ENCODE results near the gene SUPT16H. TPM values are rescaled to one million over a fixed set of nuclear protein-coding genes. Genes with fewer than 3 reads are reported as not detected.

Gene SUPT16H
- total and polyA plus RNA-seq, 7 experiments from 2014 or later: 46.1 to 104 (median 78.6) TPM

DNA sequence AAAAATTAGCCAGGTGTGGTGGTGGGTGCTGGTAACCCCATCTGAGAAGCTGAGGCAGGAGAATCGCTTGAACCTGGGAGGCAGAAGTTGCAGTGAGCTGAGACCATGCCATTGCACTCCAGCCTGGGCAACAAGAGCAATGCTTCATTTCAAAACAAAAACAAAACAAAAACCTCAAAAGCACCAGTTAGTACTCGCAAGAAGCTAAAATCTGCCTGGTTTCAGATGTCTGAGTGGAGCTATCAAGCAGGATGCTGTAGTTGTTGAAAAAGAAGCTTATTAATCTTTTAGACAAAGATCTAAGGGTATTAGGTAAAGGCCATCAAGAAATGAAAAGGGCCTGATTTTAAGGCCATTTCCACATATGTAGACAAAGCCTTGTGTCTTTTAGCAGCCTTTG is 50.9 kb downstream of the SUPT16H start:
- intact Hi-C loops (cut with micrococcal nuclease): no loop called here
- CTCF ChIA-PET: interaction anchor here (0.6 kb wide), 1 partner anchor 14 kb away, joined by 3 read pairs; no protein-coding TSS in a partner anchor

DNA sequence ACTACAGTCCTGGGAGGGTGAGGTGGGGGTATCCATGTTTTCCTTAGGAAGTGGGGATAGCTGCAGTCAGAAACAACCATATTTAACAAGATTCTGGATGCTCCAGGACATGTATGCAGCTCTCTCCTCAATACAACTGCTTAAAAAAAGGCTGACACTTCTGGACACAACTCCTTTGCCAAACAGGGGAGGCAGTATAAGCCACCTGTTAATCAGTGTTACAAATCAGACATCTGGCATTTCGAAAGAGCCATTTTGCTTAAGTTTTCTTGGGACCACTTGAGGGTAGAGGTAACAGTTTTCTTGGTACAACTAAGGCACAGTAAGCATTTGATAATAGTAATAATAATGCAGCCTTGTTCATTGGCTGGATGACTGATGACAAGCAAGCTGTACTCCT is 56.8 kb downstream of the SUPT16H start:
- POLR2A ChIA-PET: no interaction called here
- no peaks in the 10 kb centered on the region for H3K4me1 ChIP-seq (ENCODE audit: control insufficient read depth in 2 of 2, insufficient read depth in 2 of 2, low read length in 2 of 2)
- H3K27me3 Mint-ChIP-seq: peaks cover 0 to 6% (median 0%) of the 10 kb centered on the region in 5 donors
- no peak for ATAC-seq
- CTCF ChIA-PET: no interaction called here
- no peak overlapping the region for H3K4me3 ChIP-seq (ENCODE audit: low read length)
- peaks cover 0 to 2% (median 0%) of the 10 kb centered on the region in 7 donors for H3K4me1 Mint-ChIP-seq
- no peaks in the 10 kb centered on the region for H3K36me3 ChIP-seq (ENCODE audit: control insufficient read depth in 2 of 3, insufficient read depth in 3 of 3, low read length in 3 of 3)
- no peaks in the 10 kb centered on the region for H3K9me3 Mint-ChIP-seq
- H3K36me3 Mint-ChIP-seq: no peaks in the 10 kb centered on the region
- DNase-seq: no peak
- H3K27me3 ChIP-seq (ENCODE audit: control insufficient read depth in 2 of 2, insufficient read depth in 2 of 2, low read length in 2 of 2): no peaks in the 10 kb centered on the region
- H3K9me3 ChIP-seq (ENCODE audit: control insufficient read depth in 2 of 3, low read length in 3 of 3): no peaks in the 10 kb centered on the region
- intact Hi-C loops (cut with micrococcal nuclease): no loop called here
- no peak overlapping the region for H3K27ac Mint-ChIP-seq
- no peak overlapping the region for H3K27ac ChIP-seq (ENCODE audit: low read depth, low read length)
- no peak overlapping the region for H3K4me3 Mint-ChIP-seq

More for the DNA sequence above, 50.9 kb downstream of the SUPT16H start:
- H3K9me3 Mint-ChIP-seq: no peaks in the 10 kb centered on the region
- no peak overlapping the region for H3K27ac ChIP-seq (ENCODE audit: low read depth, low read length)
- no peaks in the 10 kb centered on the region for H3K36me3 Mint-ChIP-seq
- DNase-seq (no peak), ATAC-seq (no peak)
- H3K4me3 Mint-ChIP-seq: no peak overlapping the region
- POLR2A ChIA-PET: no interaction called here
- no peaks in the 10 kb centered on the region for H3K4me1 Mint-ChIP-seq
- no peaks in the 10 kb centered on the region for H3K27me3 ChIP-seq (ENCODE audit: control insufficient read depth in 2 of 2, insufficient read depth in 2 of 2, low read length in 2 of 2)
- H3K27me3 Mint-ChIP-seq: peaks cover 0 to 6% (median 0%) of the 10 kb centered on the region in 5 donors
- no peaks in the 10 kb centered on the region for H3K9me3 ChIP-seq (ENCODE audit: control insufficient read depth in 2 of 3, low read length in 3 of 3)
- H3K27ac Mint-ChIP-seq: no peak overlapping the region
- no peaks in the 10 kb centered on the region for H3K4me1 ChIP-seq (ENCODE audit: control insufficient read depth in 2 of 2, insufficient read depth in 2 of 2, low read length in 2 of 2)
- H3K36me3 ChIP-seq (ENCODE audit: control insufficient read depth in 2 of 3, insufficient read depth in 3 of 3, low read length in 3 of 3): no peaks in the 10 kb centered on the region
- H3K4me3 ChIP-seq (ENCODE audit: low read length): no peak overlapping the region

DNA sequence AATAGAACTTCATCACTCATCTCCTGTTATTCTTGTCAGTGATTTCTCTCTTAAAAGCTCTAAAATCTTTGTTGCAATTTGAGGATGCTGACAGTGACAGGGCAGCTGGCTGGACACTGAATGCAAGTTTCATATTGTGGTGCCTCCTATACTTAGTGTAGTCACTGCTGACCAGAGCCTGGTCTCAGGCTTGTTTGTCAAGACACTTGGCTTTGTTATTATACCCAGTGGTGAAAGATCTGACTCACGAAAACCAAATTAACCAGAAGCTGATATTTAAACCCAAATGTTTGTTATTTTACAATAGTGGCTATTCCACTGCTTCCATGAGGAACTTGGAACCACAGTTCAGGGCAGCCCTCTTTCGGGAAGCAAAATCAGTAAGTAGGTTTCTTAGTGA is 61.1 kb downstream of the SUPT16H start:
- H3K27ac Mint-ChIP-seq: peak overlapping the region in 1 of 9 donors; percentile 4
- Histone ChIP-seq H3K27me3 (ENCODE audit: control insufficient read depth in 2 of 2, insufficient read depth in 2 of 2, low read length in 2 of 2) (no peaks in the 10 kb centered on the region), H3K36me3 (ENCODE audit: control insufficient read depth in 2 of 3, insufficient read depth in 3 of 3, low read length in 3 of 3) (no peaks in the 10 kb centered on the region), H3K4me3 (ENCODE audit: low read length) (no peak overlapping the region), H3K27ac (ENCODE audit: low read depth, low read length) (no peak overlapping the region), H3K9me3 (ENCODE audit: control insufficient read depth in 2 of 3, low read length in 3 of 3) (no peaks in the 10 kb centered on the region), H3K4me1 (ENCODE audit: control insufficient read depth in 2 of 2, insufficient read depth in 2 of 2, low read length in 2 of 2) (peaks cover 0 to 7% of the 10 kb centered on the region in 2 donors)
- peaks cover 7 to 14% (median 10%) of the 10 kb centered on the region in 7 donors for H3K4me1 Mint-ChIP-seq
- ChIA-PET POLR2A (no interaction called here), CTCF (no interaction called here)
- ATAC-seq: no peak
- no peak overlapping the region for H3K4me3 Mint-ChIP-seq
- H3K36me3 Mint-ChIP-seq: no peaks in the 10 kb centered on the region
- H3K27me3 Mint-ChIP-seq: peaks cover 0 to 12% (median 0%) of the 10 kb centered on the region in 5 donors
- no peak for DNase-seq
- intact Hi-C loops (cut with micrococcal nuclease): no loop called here
- no peaks in the 10 kb centered on the region for H3K9me3 Mint-ChIP-seq

DNA sequence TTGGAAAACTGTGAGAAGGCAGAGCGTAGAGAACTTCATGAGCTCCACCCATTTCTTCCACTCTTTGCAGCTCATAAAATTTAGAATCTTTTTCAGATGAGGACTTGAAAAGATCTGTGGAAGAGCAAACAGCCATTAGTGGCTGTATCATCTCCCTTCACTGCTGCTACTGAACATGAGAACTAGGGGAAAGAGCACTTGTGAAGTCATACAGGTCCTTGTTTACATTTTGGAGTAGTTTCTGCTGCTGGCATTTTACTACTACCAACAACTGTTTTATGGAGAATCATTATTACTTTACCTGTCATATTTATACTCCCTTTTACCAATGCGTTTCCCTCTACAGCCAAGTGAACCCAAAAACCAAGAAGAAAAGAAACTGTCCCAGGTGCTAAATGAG is 62.9 kb downstream of the SUPT16H start:
- no peaks in the 10 kb centered on the region for H3K36me3 ChIP-seq (ENCODE audit: control insufficient read depth in 2 of 3, insufficient read depth in 3 of 3, low read length in 3 of 3)
- H3K27me3 Mint-ChIP-seq: peaks cover 0 to 12% (median 0%) of the 10 kb centered on the region in 5 donors
- H3K27me3 ChIP-seq (ENCODE audit: control insufficient read depth in 2 of 2, insufficient read depth in 2 of 2, low read length in 2 of 2): no peaks in the 10 kb centered on the region
- no peak overlapping the region for H3K4me3 ChIP-seq (ENCODE audit: low read length)
- H3K27ac ChIP-seq (ENCODE audit: low read depth, low read length): no peak overlapping the region
- intact Hi-C loops (cut with micrococcal nuclease): no loop called here
- peaks cover 7 to 14% (median 10%) of the 10 kb centered on the region in 7 donors for H3K4me1 Mint-ChIP-seq
- H3K9me3 ChIP-seq (ENCODE audit: control insufficient read depth in 2 of 3, low read length in 3 of 3): no peaks in the 10 kb centered on the region
- peak overlapping the region in 2 of 10 donors; percentile 8 to 22 for H3K4me3 Mint-ChIP-seq
- ChIA-PET CTCF (no interaction called here), POLR2A (no interaction called here)
- H3K9me3 Mint-ChIP-seq: no peaks in the 10 kb centered on the region
- DNase-seq: no peak
- no peak for ATAC-seq
- no peaks in the 10 kb centered on the region for H3K36me3 Mint-ChIP-seq
- H3K4me1 ChIP-seq (ENCODE audit: control insufficient read depth in 2 of 2, insufficient read depth in 2 of 2, low read length in 2 of 2): peaks cover 0 to 7% of the 10 kb centered on the region in 2 donors
- no peak overlapping the region for H3K27ac Mint-ChIP-seq

DNA sequence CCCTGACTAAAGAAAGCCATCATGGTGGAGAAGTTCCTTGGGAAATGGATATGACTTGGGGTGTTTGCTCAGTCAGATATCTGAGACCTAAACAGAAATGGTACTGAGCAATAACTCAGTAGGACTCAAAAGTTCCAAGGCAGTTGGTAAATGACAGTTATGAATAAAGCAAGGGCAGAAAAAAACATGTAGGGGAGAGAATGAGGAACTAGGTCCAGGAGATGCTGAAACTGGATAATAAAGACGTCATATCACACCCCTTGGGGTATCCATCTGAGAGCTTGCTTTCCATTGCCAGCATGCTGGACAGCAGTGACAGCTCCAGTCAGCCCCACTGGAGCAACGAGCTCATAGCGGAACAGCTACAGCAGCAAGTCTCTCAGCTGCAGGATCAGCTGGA is 66.4 kb downstream of the SUPT16H start:
- no peaks in the 10 kb centered on the region for H3K27me3 ChIP-seq (ENCODE audit: control insufficient read depth in 2 of 2, insufficient read depth in 2 of 2, low read length in 2 of 2)
- Mint-ChIP-seq H3K27me3 (peaks cover 0 to 14% (median 0%) of the 10 kb centered on the region in 5 donors), H3K27ac (no peak overlapping the region), H3K9me3 (no peaks in the 10 kb centered on the region), H3K4me3 (no peak overlapping the region), H3K36me3 (no peaks in the 10 kb centered on the region), H3K4me1 (peaks cover 7 to 14% (median 10%) of the 10 kb centered on the region in 7 donors)
- ChIA-PET POLR2A (no interaction called here), CTCF (no interaction called here)
- H3K4me3 ChIP-seq (ENCODE audit: low read length): no peak overlapping the region
- H3K4me1 ChIP-seq (ENCODE audit: control insufficient read depth in 2 of 2, insufficient read depth in 2 of 2, low read length in 2 of 2): peaks cover 0 to 7% of the 10 kb centered on the region in 2 donors
- intact Hi-C loops (cut with micrococcal nuclease): no loop called here
- no peaks in the 10 kb centered on the region for H3K9me3 ChIP-seq (ENCODE audit: control insufficient read depth in 2 of 3, low read length in 3 of 3)
- H3K27ac ChIP-seq (ENCODE audit: low read depth, low read length): no peak overlapping the region
- DNase-seq (no peak), ATAC-seq (peak; percentile 52)
- H3K36me3 ChIP-seq (ENCODE audit: control insufficient read depth in 2 of 3, insufficient read depth in 3 of 3, low read length in 3 of 3): no peaks in the 10 kb centered on the region

DNA sequence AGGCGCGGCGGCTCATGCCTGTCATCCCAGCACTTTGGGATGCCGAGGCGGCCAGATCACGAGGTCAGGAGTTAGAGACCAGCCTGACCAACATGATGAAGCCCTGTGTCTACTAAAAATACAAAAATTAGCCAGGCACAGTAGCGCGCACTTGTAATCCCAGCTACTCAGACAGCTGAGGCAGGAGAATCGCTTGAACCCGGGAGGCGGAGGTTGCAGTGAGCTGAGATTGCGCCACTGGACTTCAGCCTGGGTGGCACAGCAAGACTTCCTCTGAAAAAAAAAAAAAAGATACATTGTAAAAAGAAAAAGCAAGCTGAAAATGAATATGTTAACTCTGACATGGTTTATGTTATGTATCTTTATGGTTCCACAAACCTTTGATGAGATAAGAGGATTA is 70.3 kb downstream of the SUPT16H start:
- ChIA-PET POLR2A (no interaction called here), CTCF (no interaction called here)
- no peak for DNase-seq
- Histone ChIP-seq H3K36me3 (ENCODE audit: control insufficient read depth in 2 of 3, insufficient read depth in 3 of 3, low read length in 3 of 3) (no peaks in the 10 kb centered on the region), H3K27me3 (ENCODE audit: control insufficient read depth in 2 of 2, insufficient read depth in 2 of 2, low read length in 2 of 2) (no peaks in the 10 kb centered on the region), H3K27ac (ENCODE audit: low read depth, low read length) (no peak overlapping the region), H3K4me3 (ENCODE audit: low read length) (no peak overlapping the region), H3K4me1 (ENCODE audit: control insufficient read depth in 2 of 2, insufficient read depth in 2 of 2, low read length in 2 of 2) (peaks cover 5 to 6% of the 10 kb centered on the region in 2 donors), H3K9me3 (ENCODE audit: control insufficient read depth in 2 of 3, low read length in 3 of 3) (no peaks in the 10 kb centered on the region)
- intact Hi-C loops (cut with micrococcal nuclease): no loop called here
- H3K36me3 Mint-ChIP-seq: no peaks in the 10 kb centered on the region
- H3K4me1 Mint-ChIP-seq: peaks cover 3 to 12% (median 10%) of the 10 kb centered on the region in 7 donors
- peaks cover 0 to 16% (median 0%) of the 10 kb centered on the region in 5 donors for H3K27me3 Mint-ChIP-seq
- H3K27ac Mint-ChIP-seq: peak overlapping the region in 1 of 9 donors; percentile 16
- no peak for ATAC-seq
- H3K4me3 Mint-ChIP-seq: no peak overlapping the region
- no peaks in the 10 kb centered on the region for H3K9me3 Mint-ChIP-seq

DNA sequence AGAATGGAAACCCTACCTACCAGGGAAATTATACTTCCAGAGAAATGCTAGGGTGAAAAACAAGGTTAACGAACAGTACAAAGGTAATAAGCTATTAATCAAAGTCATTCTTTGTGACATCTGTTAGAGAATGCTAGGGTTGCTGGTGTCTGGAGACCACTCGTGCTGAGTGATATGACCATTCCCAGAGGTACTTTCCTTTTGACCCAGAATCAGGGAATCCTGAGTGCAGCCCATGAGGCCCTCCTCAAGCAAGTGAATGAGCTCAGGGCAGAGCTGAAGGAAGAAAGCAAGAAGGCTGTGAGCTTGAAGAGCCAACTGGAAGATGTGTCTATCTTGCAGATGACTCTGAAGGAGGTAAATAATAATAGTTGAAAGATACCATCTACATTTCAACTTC is 72.2 kb downstream of the SUPT16H start:
- ChIA-PET CTCF (interaction anchor here (0.5 to 0.6 kb wide), 2 partner anchors 17 to 1260 kb away, joined by 3 to 5 read pairs; no protein-coding TSS in a partner anchor), POLR2A (interaction anchor here (0.8 to 1.2 kb wide), 2 partner anchors 71 to 147 kb away, joined by 3 to 4 read pairs; no protein-coding TSS in a partner anchor)
- H3K4me1 ChIP-seq (ENCODE audit: control insufficient read depth in 2 of 2, insufficient read depth in 2 of 2, low read length in 2 of 2): peaks cover 5 to 10% of the 10 kb centered on the region in 2 donors
- no peak for DNase-seq
- no peak overlapping the region for H3K4me3 ChIP-seq (ENCODE audit: low read length)
- Mint-ChIP-seq H3K27ac (no peak overlapping the region), H3K4me1 (peaks cover 7 to 24% (median 18%) of the 10 kb centered on the region in 7 donors), H3K9me3 (no peaks in the 10 kb centered on the region), H3K27me3 (peaks cover 0 to 17% (median 0%) of the 10 kb centered on the region in 5 donors), H3K4me3 (no peak overlapping the region), H3K36me3 (no peaks in the 10 kb centered on the region)
- H3K9me3 ChIP-seq (ENCODE audit: control insufficient read depth in 2 of 3, low read length in 3 of 3): no peaks in the 10 kb centered on the region
- no peaks in the 10 kb centered on the region for H3K27me3 ChIP-seq (ENCODE audit: control insufficient read depth in 2 of 2, insufficient read depth in 2 of 2, low read length in 2 of 2)
- ATAC-seq: no peak
- no peaks in the 10 kb centered on the region for H3K36me3 ChIP-seq (ENCODE audit: control insufficient read depth in 2 of 3, insufficient read depth in 3 of 3, low read length in 3 of 3)
- no peak overlapping the region for H3K27ac ChIP-seq (ENCODE audit: low read depth, low read length)
- intact Hi-C loops (cut with micrococcal nuclease): no loop called here
